Right ventricle myocardium superior (tissue), 1 donor: ENCODE measurements around the gene EDARADD. TPM values are rescaled to one million over a fixed set of nuclear protein-coding genes. Genes with fewer than 3 reads are reported as not detected.

Source experiments
- ATAC-seq: fragments of 200-7000 bp; cut with Tn5 transposase; one replicate; pipeline ENCODE4 v1.9.1; 2020; ENCODE audit warnings: mild to moderate bottlenecking; ENCODE audit not compliant: poor library complexity
- DNase-seq: peaks from one replicate; pipeline ENCODE4 v3.0.0-alpha.2; 2020
- intact Hi-C: fragments of 100-400 bp; cut with DNase I; formaldehyde crosslinking; loops from one replicate; pipeline ENCODE4 v1.11.2; 2022
- total RNA-seq: library from RNA; stranded (reverse); fragmentation: NEBNext Ultra II Directional; extraction: Animal tissue kit (Norgen Biotek cat#: 25700); gene quantifications from one replicate; pipeline ENCODE4 v1.2.1, GENCODE V29; 2021
- donor health status: DM: no; HTN: yes; CAD: no; lungs with severe emphysema.

Gene EDARADD
- total RNA-seq, 1 donor from 2014 or later: 0.78 TPM

DNA sequence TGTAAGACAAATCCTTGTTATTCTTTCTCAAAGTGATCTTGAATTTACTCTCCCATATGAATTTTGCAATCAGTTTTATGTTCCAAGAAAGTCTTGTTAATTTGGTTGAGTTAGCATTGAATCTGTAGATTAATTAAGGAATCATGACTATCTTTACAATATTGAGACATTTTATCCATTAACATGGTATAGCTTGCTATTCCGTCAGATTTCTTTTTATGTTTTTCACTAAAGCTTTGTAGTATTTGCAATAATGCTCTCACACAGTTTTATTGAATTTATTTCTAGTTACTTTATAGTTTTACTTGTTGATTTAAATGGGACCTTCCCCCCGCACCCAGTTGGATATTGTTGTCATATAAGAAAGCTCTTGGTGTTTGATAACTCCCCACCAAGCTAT lies 5.8 kb upstream of the EDARADD start:
- DNase-seq (no peak), ATAC-seq (no peak)
- intact Hi-C loops: no loop called here

GRCh38 chr1:236389253-236389652 lies 4.8 kb upstream of the EDARADD start:
- DNase-seq (no peak), ATAC-seq (no peak)
- intact Hi-C loops: no loop called here

DNA sequence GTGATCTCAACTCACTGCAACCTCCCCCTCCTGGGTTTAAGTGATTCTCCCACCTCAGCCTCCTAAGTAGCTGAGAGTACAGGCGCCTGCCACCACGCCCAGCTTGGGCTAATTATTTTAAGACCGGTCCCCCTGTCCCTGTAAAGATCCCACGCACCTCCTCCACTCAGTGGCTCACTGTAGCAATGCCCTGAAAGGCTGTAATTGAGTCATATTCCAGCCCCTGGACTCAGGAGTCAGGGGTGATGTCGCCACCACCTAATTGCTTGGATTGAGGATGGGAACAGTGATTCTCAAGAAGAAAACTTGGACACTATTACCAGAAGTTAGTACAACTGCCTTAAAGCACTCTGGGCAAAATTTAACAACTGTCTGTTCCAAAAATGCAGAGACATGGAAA lies 3.1 kb upstream of the EDARADD start:
- ATAC-seq (no peak), DNase-seq (no peak)
- intact Hi-C loops: no loop called here

- intact Hi-C loops: no loop called here
- no peak for DNase-seq
- no peak for ATAC-seq
These were observed 1.9 kb upstream of the EDARADD start for GRCh38 chr1:236392182-236392581.

DNA sequence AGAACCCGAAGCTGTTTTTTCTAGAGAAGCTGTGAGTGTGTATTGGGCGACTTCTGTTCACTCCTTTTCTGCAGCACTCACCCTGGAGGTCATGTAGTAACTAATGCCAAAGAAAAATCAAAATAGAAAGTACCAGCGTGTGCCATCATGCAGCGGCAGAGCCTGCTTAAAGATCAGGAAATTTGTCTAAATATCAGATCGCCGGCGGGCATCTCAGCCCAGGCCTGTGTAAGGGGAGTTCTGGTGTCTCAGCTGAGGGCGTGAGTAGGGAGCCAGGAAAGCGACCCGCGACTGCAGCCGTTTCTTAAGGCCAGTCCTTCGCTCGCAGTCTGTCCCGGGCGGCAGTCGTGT lies 768 bp downstream of the EDARADD start:
- ATAC-seq (peak; percentile 53), DNase-seq (no peak)
- intact Hi-C loops: no loop called here

GRCh38 chr1:236395230-236395946 lies 1.3 kb downstream of the EDARADD start:
- DNase-seq: peak; percentile 46
- intact Hi-C loops: no loop called here

DNA sequence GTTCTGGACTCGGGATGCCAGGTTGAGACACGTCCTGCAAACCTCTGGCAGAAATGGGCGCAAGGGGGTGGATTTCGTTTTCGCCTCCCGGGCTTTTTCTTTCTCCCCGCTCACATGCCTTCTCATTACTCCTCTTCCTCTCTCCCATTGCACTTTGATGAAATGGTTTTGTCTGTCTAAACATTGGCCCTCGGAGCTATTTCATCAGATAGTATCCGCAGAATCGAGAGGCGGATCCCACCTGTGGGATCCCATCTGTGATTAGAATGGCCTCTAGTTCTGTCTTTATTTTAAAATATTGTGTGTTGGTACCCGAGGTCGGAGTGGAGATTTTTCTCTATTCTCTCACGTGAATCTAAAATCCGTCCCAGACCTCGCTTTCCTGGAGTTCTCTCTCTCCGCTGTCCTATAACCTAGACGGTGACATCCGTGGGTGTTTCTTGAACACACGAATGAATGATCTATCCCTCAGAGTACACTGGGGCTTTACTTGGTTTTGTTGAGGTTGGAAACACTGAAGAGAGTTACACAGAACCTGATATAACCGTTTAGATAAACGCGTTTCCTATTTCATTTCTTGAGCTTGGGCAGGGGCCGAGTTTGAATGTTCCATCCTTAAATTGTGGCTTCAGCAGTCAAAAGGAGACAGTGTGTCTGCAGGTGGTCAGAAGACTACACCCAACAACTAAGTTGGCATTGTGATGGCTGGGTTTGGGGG lies 2.0 kb downstream of the EDARADD start:
- DNase-seq: no peak
- intact Hi-C loops: no loop called here
- no peak for ATAC-seq

More at GRCh38 chr1:236395230-236395946, 1.3 kb downstream of the EDARADD start:
- peak; percentile 73 for ATAC-seq

GRCh38 chr1:236396665-236397043 lies 2.6 kb downstream of the EDARADD start:
- no peak for ATAC-seq
- no peak for DNase-seq
- intact Hi-C loops: no loop called here

DNA sequence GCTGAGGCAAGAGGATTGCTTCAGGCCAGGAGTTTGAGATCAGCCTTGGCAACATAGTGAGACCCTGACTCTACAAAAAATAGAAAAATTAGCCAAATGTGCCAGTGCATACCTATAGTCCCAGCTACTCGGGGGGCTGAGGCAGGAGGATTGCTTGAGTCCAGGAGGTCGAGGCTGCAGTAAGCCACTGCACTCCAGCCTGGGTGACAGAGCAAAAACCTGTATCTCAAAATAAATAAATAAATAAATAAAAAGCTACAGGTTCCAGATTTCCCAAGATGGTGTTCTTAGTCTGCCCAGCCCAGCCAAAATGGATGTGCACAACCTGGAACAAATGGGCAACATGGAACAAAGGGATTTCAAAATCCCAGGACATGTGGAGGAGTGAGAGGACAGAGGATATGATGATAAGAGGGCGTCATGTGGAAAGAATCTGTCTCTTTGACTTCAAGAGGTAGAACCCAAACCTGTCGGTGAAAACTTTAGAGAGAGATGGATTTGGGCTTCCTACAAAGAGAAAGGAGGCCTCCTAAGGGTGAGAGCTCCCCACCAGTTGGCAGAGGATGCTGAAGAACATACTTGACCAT lies 3.2 kb downstream of the EDARADD start:
- DNase-seq (no peak), ATAC-seq (no peak)
- intact Hi-C loops: no loop called here

DNA sequence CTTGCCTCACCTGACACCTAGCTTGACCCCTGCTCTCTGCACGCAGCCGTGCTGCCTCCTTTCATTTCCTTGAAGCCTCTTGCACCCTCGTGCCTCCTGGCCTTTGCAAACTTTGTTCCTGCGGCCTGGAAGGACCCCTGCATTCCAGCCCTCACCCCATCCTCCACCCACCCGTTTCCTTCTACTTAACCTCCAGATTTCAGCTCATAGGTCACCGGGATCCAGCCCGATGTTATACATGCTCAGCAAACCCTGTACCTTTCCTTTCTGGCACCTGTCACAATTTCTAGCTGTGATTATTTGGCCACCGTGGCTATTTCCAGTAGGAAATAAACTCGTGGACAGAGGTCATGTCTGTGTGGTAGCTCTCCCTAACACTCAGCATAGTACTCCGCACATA lies 4.5 kb downstream of the EDARADD start:
- DNase-seq (no peak), ATAC-seq (no peak)

GRCh38 chr1:236400061-236400603 lies 6.0 kb downstream of the EDARADD start:
- DNase-seq: no peak
- no peak for ATAC-seq
- intact Hi-C loops: no loop called here

More for the DNA sequence above, 4.5 kb downstream of the EDARADD start:
- intact Hi-C loops: no loop called here

DNA sequence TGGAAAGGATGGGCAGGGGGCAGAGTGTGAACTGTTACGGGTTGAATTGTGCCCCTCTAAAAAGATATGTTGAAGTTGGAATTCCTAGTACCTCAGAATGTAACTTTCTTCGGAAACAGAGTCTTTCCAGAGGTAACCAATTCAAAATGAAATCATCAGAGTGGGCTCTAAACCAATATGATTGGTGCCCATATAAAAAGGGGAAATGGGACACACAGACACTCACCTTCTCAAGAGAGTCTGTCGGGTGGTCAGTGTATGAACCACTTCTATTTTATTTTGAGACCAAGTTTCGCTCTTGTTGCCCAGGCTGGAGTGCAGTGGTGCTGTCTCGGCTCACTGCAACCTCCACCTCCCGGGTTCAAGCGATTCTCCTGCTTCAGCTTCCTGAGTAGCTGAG lies 7.6 kb downstream of the EDARADD start:
- no peak for ATAC-seq
- DNase-seq: no peak
- intact Hi-C loops: no loop called here

- no peak for DNase-seq
- intact Hi-C loops: no loop called here
These were observed 10.0 kb downstream of the EDARADD start for GRCh38 chr1:236403905-236404696.

DNA sequence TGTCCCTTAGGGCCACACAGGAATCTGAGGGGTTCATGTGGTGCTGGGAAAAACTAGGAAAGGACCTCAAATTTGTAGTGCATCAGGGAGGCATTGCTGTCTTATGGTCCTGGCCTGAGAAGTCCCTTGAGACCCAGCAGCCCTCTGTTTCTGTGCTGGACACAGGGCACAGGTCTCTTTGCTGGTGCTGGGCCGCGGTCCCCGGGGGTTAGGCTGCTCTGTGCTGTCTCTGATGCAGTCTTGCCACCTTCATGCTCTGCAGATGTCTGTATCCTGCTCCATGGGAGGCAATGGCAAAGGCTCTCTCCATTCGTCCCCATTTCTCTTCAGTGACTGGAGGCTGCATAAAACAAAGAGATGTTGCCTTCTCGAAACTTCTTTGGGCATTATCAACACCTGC lies 13.0 kb downstream of the EDARADD start:
- DNase-seq: no peak
- intact Hi-C loops: no loop called here
- no peak for ATAC-seq

More at GRCh38 chr1:236403905-236404696, 10.0 kb downstream of the EDARADD start:
- no peak for ATAC-seq

GRCh38 chr1:236413688-236414087 lies 19.6 kb downstream of the EDARADD start:
- intact Hi-C loops: no loop called here
- ATAC-seq: no peak

GRCh38 chr1:236416165-236416564 lies 22.1 kb downstream of the EDARADD start:
- ATAC-seq (no peak), DNase-seq (no peak)
- intact Hi-C loops: no loop called here

More at GRCh38 chr1:236413688-236414087, 19.6 kb downstream of the EDARADD start:
- no peak for DNase-seq

DNA sequence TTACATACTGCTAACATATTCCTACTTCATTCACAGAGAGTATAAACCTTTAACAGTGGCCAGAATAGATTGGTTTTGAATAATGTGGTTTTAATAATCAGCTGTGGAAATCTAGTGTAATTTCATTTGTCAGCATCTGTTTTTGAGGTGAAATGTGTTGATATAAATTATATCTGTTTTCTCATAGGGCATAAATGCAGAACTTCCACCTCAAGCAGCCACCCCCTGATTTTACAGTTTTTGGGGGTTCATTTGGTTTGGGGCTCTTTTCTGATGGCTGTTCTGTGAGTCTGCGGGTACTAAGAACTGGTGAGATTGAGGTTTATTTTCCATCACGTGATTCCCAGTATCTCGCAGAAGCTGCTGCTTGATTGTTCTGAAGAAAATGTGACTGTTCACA lies 23.2 kb downstream of the EDARADD start:
- intact Hi-C loops: no loop called here
- no peak for DNase-seq
- no peak for ATAC-seq

DNA sequence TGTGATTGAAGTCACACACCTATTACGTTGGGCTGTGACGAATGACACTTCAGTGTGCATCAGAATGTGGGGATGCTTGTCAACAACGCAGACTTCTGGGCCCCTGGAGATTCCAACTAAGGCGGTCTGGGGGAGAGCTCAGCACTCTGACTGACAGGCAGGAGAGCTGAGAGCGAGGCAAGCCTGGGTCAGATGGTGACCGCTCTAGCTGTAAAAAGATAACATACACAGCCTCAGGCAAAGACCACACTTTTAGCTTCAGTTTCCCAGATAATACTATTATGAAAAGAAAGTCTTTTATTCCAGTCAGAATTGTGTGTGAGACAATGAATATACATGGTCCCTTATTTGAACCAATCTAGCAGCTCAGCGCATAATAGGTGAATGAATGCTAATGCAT lies 25.4 kb downstream of the EDARADD start:
- DNase-seq (no peak), ATAC-seq (no peak)
- intact Hi-C loops: no loop called here

- ATAC-seq (no peak), DNase-seq (no peak)
- intact Hi-C loops: no loop called here
These were observed 26.9 kb downstream of the EDARADD start for GRCh38 chr1:236421022-236421421.
